GM10266 (cell line): Measurements from ENCODE around the gene TXNRD1.

Experiments used
- DNase-seq: peaks from one replicate; pipeline ENCODE4 v3.0.0; 2012; ENCODE audit errors: extremely low spot score
- TF ChIP-seq, protein P1 (sequence below): IDR thresholded peaks from 2 replicates; pipeline ENCODE4 v1.5.1; 2012; ENCODE audit warnings: mild to moderate bottlenecking, low read depth; ENCODE audit not compliant: control insufficient read depth, insufficient read depth; ENCODE audit errors: missing control alignments

The TXNRD1 gene

DNA sequence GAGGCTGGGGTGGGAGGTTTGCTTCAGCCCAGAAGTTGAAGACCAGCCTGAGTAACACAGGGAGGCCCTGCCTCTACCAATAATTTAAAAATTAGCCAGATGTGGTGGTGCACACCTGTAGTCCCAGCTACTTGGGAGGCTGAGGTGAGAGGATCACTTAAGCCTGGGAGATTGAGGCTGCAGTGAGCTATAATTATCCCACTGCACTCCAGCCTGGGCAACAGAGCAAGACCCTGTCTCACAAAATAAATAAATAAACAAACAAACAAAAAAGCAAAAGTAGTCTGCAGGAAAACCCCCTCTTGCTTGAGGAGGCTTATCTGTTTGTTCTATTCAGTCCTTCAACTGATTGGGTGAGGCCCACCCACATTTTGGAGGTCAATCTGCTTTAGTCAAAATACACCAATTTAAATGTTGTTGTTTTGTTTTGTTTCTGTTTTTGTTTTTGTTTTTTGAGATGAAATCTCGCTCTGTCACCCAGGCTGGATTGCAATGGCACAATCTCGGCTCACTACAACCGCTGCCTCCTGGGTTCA lies 24.9 kb upstream of the TXNRD1 start:
- TF ChIP-seq, protein P1, sequence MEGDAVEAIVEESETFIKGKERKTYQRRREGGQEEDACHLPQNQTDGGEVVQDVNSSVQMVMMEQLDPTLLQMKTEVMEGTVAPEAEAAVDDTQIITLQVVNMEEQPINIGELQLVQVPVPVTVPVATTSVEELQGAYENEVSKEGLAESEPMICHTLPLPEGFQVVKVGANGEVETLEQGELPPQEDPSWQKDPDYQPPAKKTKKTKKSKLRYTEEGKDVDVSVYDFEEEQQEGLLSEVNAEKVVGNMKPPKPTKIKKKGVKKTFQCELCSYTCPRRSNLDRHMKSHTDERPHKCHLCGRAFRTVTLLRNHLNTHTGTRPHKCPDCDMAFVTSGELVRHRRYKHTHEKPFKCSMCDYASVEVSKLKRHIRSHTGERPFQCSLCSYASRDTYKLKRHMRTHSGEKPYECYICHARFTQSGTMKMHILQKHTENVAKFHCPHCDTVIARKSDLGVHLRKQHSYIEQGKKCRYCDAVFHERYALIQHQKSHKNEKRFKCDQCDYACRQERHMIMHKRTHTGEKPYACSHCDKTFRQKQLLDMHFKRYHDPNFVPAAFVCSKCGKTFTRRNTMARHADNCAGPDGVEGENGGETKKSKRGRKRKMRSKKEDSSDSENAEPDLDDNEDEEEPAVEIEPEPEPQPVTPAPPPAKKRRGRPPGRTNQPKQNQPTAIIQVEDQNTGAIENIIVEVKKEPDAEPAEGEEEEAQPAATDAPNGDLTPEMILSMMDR = no peak
- DNase-seq = no peak

DNA sequence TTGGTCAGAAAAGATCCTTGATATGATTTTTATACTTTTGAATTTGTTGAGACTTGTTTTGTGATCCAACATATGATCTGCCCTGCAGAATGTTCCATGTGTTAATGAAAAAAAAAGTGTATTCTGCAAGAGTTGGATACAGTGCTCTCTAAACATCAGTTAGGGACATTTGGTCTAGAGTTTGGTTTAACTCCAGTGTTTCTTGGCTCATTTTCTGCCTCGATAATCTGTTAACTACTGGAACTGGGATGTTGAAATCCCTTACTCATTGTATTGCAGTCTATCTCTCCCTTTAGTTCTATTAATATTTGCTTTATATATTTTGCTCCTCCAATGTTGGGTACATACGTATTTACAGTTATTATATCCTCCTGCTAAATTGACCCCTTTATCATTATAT lies 18.3 kb upstream of the TXNRD1 start:
- TF ChIP-seq, protein P1 = no peak
- no peak for DNase-seq

DNA sequence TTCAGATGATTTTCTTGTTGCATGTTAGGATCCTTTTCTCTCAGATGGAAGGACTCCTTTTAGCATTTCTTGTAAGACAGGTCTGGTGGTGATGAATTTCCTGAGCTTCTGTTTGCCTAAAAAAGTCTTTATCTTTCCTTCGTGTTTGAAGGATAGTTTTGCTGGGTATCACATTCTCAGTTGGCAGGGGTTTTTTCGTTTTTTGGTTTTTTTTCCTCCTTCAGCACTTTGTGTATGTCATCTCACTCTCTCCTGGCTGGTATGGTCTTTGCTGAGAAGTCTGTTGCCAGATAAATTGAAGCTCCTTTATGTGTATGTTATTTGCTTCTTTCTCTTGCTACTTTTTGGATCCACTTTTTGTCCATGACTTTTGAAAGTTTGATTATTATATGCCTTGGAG lies 15.6 kb upstream of the TXNRD1 start:
- TF ChIP-seq, protein P1 = no peak
- no peak for DNase-seq

DNA sequence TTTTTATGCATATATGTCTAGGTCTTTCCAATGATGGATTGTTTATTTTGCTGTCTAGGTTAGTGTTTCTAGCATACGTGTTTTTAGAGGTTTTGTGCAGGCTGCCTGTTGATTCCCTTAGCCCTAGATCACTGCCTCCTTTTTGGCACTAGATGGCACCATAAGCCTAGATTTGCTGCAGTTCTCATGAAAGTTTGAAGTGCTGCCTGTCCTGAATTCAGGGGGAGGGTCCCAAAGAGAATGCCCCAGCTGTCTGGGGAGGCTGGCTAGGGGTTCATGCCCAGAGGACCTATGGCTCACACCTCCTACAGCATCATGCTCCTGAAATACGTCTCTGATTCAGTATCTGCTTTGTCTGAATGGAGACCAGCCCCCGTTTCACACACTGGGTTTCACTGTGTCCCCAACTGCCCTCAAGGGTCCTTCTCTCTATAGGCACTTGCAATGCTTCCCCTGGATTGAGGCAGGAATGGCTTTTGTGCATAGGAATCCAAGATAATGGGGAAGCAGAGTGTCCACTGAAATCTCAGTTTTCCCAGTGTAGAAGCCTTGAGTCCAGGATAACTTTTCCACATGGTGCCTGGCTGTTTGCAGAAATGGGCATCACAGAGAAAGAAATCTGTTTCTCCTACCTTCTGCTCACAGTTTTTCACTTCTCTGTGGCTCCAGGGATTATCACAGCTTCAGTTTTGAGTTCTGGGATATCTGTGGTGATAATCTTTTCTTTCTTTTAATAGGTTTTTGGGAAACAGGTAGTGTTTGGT lies 14.2 kb upstream of the TXNRD1 start:
- peak; percentile 69 for DNase-seq
- TF ChIP-seq, protein P1 = peak; percentile 91

DNA sequence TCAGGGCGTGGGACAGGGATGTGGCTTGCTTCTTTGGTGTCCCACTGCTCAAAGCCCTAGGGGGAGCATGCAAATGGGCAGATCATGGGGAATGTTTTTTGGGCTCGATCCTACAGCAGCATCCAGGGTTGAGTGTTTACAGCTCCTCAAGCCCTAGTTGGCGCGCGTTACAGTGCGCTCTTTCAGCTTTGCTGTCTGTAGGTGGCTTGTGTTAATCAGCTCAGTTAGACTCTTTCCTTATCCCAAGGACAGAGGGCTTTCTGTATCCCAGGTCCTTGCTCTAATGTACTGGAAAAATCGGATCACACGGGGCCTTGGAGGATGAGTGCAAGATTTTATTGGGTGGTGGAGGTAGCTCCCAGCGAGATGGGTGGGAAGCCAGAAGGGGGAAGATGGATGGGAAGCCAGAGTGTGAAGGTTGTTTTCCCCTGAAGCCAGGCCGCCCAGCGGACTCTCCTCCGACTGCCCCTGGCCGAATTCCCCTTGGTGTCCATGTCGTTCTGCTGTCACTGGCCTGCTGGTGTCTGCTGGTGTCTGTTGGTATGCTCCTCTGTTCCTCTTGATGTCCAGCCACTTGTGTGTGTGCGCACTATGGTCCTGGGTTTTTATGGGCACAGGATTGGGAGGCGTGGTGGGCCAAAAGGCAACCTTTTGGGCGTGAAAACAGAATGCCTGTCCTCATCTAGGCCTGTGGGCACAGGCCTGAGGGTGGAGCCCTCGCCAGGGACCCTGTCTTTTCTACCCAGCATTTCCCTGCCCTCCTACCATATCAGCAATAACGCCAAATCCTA lies 10.7 kb upstream of the TXNRD1 start:
- peak; percentile 1 for DNase-seq
- TF ChIP-seq, protein P1 = no peak

DNA sequence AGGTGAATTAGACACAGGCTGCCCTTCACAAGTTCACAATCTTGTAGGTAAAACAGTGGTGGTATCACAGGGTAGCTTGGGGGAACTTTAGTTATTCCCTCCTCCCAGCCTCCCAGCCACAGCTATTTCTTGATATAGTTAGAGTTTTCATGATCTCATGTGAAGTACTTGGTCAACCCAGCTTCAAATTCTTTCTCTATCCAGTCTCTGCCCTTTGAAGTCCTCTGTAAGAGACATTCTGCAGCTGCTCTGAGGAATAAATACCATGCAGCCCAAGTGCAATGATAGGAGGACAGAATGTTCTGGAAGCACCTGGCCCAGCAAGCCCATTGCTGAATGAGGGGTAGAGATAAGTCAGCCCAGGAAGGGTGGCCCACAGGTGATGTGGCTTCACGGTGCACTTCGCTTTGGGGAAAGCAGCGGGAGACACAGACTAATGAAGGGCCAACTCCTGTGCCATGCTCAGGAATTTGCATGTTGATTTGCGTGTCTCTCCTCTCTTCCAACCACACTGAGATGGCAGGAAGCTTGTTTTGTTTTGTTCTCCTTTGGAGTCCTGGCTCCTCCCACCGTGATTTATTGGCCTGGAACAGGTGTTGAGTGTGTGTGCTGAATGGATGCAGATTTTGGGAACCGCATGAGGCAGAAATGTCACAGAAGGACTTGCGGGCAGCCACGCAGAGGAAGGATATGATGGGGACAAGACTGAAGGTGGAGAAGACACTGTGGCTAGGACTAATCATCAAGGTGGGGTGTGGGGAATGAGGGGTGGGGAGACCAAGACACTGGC lies 8.0 kb upstream of the TXNRD1 start:
- TF ChIP-seq, protein P1 = no peak
- DNase-seq = no peak

DNA sequence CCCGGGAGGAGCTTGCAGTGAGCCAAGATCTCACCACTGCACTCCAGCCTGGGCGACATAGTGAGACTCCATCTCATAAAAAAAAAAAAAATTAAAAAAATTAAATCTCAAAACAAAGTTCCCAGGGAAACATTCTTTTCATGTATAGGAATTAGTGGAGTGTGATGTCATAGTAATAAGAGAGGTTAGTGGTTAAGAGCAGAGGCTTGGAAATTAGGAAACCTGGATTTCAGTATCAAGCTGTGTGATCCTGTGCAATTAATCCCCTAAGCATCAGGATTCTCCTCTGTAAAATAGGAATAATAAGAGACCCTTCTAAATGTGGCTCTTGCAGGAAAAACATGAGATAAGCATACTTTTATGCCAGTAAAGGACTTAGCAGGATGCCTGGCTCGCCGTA lies 3.1 kb upstream of the TXNRD1 start:
- TF ChIP-seq, protein P1 = no peak
- DNase-seq = no peak
